Stimulated activated CD4-positive, alpha-beta T cell treated with anti-CD3 and anti-CD28 coated beads, TNF-alpha, amount 100 ng/mL, for 4 hours (primary cell): ENCODE measurements around the gene ECEL1.

Experiments
- DNase-seq, 3 experiments: peaks; one replicate each; pipeline ENCODE4 v3.0.0-alpha.2; 2020; ENCODE audit warnings: low read depth in 3 of 3

ECEL1 gene

DNA sequence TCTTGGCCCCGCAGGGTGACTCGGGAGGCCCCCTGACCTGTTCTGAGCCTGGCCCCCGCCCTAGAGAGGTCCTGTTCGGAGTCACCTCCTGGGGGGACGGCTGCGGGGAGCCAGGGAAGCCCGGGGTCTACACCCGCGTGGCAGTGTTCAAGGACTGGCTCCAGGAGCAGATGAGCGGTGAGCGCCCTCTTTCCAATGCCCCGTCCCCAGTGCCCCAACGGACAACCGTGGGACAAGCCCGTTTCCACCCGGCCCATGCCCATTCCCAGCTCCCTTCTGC is 35.7 kb upstream of the ECEL1 start:
- no peak for DNase-seq

DNA sequence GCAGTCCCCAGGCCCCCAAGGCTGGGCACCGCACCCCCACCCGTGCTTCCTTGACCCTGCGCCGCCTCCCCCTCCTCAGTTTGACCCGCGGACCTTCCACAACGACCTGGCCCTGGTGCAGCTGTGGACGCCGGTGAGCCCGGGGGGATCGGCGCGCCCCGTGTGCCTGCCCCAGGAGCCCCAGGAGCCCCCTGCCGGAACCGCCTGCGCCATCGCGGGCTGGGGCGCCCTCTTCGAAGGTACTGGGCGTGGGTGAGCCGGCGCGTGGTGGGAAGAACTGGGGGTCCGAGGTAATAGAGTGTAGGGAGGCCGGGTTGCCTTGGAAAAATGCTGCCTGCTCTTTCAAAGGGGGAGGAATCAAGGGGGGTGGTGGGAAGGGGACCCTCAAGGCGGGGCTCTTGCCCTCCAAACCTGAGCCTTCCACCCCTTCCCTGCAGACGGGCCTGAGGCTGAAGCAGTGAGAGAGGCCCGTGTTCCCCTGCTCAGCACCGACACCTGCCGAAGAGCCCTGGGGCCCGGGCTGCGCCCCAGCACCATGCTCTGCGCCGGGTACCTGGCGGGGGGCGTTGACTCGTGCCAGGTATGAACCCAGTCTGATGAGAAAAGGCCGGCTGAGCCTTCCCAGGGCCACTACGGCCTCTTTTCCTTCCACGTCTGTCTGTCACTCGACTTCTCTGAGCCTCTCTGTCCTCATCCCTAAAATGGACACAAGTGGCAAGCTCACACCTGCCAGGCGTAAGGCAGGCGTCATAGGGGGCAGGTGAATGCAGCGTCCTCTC is 35.2 kb upstream of the ECEL1 start:
- DNase-seq = no peak

DNA sequence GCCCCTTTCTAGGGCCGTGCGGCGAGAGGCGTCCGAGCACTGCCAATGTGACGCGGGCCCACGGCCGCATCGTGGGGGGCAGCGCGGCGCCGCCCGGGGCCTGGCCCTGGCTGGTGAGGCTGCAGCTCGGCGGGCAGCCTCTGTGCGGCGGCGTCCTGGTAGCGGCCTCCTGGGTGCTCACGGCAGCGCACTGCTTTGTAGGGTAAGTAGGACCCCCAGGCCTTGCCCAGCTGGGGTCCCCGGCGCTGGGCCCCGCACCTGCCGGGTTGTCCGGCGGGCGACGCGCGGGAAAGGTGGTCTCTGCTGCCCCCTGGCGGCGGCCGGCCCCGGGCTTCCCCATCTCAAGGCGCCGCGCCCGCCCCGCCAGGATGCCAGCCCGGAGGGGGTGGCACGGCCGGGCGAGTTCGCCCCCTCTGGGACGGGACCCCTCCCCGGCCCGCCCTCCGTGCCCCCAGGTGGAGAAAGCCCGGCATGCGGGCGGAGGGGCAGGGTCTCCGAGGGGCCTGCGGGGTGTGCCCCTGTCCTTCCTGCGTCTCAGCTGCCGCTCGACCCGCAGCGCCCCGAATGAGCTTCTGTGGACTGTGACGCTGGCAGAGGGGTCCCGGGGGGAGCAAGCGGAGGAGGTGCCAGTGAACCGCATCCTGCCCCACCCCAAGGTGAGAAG is 34.5 kb upstream of the ECEL1 start:
- DNase-seq = peak; percentile 41 to 72 (median 55)

DNA sequence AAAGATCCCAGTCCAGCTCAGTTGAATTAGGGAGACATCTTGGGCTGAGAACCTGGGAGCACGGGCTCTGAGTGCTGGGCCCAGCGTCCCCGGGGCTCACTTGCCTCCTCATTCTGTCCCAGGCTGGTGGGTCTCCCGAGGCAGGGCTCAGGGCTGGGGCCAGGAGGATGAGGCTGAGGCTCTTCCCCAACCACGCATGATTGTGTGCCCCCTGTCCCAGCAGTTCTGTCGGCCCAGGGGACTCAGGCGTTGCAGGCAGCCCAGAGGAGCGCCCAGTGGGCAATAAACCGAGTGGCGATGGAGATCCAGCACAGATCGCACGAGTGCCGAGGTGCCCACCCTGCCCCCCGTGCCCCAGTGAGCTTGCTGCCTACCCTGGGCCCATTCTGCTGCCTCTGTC is 33.5 kb upstream of the ECEL1 start:
- DNase-seq = no peak

DNA sequence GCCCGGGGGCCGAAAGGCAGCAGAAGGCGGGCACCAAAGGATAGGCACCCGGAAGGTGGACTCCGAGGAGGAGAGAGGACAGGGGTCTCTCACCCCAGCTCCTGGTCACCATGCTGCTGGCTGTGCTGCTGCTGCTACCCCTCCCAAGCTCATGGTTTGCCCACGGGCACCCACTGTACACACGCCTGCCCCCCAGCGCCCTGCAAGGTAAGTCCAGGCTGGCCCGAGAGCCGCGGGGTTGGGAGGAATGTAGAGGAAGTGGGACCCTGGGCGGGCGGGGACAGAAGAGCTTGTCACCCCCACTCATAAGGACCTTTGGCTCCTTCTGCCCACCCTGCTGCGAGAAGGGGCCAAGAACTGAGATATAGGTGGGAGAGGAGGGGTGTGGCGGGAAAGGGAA is 32.9 kb upstream of the ECEL1 start:
- no peak for DNase-seq

DNA sequence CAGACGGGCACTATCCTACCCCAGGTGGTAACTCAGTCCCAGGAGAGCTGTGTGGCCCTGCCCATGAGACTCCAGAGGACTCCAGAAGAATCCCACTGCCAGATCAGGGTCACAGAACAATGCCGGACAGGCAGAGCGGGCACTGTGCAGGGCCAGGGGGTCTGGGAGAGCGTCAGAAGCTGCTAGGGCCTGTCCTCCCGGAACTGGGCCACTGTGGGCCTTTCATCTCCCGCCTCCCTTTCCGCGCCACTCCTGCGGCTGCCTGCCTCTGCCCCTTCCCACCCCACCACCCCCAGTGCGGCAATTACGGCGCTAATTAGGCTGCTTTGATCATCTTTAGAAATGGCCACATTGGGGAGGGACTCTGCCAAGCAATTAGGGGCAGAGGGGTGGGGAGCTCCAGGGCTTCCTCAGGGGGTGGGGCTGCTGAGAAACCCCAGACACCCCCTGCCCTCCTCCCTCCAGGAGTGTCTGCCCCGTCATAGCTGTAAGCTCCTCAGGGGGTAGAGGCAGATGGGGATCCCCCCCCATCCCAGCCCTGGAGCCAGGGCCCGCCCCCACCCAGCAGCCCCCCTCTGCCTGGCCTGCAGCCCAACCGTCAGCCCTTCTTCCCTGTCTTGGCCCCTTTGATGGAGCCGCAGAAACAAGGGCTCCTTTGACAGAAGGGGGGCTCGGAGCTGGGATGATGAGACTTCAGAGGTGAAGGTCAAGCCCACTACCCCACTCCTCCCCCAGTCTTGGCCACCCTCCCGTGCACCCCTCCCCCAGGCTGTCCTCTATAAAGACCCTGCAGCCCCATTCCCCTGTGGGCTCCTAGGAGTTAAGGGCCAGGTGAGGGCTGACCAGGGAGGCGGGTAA is 32.2 kb upstream of the ECEL1 start, which contains the start of gene PRSS56:
PRSS56 (plus strand) TSS at position 808 of the 858 bp plus-strand sequence. CDS start 211 bp downstream, outside the sequence.
- no peak for DNase-seq

DNA sequence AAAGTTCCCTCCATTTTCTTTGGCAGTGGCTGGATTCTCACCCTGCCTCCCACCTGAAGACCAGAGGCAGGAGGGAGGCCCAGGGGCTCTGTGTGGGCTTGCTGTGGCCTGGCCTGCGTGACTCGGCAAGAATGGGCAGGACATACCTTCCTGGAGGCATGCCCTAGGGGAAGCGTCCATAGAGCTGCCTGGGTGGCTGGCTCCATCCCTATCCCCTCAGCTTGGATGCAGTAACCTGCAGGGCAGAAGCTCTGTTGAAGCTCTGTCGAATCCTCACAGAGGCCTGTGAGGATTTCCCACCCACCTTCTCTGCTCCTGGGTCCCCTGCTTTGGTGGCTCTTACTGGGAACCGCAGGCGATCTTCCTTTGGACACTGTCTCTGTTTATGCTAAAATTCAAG is 31.2 kb upstream of the ECEL1 start:
- no peak for DNase-seq

DNA sequence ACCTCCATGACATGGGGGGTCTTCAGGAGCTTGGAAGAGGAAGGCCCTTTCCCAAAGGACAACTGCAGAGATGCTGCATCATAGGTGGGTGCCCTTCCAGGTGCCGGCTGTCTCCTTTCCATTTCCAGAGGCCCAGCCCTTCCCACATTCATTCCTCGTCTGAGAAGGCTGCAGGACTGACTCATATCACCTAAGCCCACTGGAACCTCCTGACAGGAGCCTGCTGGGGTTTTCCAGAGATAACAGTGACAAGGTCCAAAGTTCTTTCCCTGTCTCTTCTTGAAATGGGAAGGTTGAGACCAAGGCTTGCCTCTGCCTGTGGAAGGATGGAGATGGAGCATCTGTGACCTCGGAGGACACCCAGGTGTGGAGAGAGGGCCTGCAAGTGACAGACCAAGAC is 28.9 kb upstream of the ECEL1 start:
- no peak for DNase-seq

DNA sequence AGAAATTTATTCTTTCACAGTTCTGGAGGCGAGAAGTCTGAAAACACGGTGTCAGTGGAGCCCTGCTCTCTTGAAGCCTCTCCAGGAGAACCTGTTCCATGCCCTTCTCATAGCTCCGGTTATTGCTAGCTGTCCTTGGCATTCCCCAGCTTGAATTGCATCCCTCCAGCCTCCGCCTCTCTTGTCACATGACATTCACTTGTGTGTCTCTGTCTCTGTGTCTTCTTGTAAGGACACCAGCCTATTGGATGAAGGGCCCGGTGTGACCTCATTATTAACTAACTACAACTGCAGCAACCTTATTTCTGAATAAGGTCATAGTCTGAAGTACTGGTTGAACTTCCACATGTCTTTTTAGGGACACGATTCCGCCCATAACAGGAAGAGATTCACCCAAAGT is 28.0 kb upstream of the ECEL1 start:
- no peak for DNase-seq

DNA sequence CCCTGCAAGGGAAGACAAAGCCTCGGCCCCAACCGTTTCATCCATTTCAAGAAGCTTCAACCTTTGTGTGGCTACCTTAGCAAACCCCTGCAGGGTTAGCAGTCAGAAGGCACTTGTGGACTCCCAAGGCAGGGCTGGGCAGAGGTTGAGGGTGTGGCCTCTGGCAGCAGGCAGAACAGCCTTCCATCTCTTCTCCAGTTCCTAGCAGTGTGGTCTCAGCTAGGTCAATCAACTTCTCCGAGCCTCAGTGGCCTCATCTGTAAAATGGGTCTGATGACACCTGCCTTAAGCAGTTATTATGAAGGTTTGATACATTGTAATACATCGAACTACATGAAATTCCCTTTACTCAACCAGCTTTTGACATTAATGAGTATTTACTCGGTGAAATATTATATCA is 25.7 kb upstream of the ECEL1 start:
- DNase-seq = no peak

DNA sequence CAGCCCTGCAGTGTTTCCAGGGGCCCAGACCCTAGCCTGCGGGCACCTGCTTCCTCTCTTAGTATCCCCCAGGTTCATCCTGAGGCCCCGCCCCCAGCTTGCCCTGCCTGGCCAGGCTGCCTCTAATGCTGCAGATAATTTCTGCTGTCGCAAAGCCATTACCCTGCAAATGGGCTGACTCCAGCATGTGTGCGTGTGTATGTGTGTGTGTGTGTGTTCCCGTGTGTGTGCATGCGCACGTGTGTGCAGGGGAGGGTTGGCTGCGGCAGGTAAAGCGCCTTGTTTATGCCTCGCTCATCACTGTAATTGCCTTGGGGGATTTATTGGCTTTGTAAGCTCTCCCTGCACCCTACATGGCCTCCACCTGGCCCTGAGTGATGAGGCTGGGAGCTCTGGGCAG is 25.0 kb upstream of the ECEL1 start:
- DNase-seq = no peak

DNA sequence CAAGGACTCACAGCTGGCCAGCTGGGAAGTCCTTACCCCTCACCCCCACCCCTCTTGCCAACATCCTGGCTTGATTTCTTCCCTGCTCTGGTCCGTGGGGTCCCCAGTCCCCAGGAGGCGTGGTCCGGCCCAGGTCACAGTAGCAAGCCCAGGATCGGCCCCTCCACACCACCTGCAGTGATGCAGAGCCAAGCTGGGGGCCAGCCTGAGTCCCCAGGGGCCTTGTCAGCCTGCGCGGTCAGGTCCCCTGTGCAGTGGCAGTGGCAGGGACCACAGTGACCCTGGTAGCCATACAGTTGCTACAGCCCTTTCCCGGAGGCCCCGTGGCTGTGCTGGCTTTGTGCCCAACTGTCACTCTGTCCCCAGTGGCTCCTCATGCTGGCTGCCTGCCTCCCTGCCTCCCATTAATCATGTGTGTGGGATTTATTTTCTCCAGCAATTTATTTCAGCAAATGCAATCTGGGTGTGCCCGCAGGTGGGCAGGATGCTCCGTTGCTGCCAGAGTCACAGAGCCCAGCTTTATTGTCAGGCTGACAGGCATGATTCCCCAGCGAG is 23.8 kb upstream of the ECEL1 start:
- DNase-seq = no peak

DNA sequence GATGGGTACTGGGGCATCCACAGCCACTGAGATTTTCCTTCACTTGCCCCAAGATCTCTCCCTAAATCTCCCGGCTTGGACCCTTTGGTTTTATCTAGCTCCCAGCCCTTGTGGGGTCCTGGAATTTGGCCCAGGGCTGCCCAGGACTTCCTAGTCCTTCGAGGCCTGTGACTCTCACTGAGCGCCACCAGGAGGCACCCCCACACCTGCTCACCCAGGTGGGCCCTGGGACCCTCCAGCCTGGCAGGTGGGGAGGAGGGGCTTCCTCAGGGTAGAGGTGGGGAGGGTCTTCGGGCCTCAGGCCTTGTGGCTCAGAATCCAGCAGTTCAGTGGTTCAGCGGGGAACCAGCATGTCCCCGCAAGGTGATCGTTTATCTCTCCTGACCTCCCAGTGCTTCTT is 20.6 kb upstream of the ECEL1 start:
- DNase-seq = no peak

DNA sequence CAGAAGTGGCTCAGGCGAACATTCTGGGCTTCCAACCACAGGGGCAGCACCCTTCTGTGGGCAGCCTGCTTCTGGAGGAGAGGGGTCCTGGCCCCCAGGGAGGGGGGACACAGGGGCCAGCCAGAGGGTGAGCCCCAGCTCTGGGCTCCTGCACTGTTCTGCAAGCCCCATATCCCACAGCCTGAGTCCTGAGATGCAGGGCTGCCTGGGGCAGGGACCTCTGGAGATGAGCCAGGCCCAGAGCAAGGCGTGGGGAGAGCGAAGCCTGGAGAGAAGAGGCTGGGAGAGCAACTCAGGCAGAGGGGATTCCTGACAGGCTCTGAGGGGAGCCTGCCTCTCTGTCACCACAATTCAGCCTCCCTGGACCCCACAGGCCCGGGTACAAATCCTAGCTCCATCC is 19.1 kb upstream of the ECEL1 start:
- DNase-seq = no peak

DNA sequence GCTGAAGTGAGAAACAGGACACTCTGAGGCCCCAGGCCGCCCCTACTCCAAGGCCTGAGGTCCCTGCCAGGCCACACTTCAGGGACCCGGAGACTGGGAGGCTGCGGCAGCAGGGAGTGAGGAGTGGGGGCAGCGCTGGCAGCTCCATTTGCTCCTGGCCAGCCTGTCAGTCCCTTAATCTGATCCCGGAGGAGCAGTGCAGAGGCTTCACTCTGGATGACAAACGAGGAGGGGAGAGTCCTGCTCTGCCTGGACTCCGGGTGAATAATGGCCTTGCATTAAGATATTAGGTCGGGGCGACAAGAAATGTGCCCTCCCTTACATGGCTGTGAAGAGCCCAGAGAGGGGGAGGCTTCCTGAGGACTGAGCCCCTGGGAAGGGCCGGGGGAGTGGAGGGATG is 18.2 kb upstream of the ECEL1 start:
- DNase-seq = no peak

DNA sequence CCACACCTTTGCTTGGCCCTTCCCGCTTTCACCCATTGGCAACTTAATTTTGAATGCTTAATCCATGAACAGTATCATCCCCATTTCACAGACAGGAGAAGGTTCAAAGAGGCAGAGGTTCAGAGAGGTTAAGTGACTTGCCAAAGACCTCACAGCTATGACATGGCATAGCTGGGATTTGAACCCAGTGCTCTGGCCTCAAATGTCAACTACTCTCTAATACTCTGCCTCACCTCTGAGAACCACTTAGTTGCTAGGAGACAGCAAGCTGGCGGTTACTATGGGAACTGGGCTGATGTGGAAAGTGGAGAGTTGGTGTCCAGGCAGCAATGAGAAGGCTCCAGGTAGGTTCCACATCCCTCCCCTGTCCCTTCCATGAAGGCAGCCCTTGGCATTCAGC is 16.8 kb upstream of the ECEL1 start:
- DNase-seq = no peak

DNA sequence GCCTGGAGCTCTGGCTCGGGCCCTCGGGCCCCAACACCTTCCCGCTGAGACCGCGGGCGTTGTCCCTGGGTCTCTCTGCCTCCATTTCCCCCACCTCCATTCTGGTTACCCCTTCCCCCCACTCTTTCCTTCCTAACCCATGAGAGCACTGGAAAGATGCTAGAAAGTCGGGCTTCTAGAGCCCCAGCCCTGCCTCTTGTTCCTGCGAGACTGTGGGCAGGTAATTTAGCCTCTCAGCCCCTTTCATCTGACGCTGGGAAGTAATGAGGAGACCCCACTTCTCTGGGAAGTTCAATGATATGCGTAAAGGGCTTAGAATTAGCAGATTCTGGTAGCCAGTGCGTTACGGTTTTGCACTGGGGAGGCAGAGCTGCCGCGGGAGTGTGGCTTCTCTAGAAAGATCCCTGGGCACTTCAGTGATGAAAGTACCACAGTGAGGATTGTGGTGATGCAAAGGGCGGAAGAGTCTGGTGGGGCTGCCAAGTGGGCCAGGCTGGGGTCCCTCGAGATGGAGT is 16.2 kb upstream of the ECEL1 start:
- no peak for DNase-seq

DNA sequence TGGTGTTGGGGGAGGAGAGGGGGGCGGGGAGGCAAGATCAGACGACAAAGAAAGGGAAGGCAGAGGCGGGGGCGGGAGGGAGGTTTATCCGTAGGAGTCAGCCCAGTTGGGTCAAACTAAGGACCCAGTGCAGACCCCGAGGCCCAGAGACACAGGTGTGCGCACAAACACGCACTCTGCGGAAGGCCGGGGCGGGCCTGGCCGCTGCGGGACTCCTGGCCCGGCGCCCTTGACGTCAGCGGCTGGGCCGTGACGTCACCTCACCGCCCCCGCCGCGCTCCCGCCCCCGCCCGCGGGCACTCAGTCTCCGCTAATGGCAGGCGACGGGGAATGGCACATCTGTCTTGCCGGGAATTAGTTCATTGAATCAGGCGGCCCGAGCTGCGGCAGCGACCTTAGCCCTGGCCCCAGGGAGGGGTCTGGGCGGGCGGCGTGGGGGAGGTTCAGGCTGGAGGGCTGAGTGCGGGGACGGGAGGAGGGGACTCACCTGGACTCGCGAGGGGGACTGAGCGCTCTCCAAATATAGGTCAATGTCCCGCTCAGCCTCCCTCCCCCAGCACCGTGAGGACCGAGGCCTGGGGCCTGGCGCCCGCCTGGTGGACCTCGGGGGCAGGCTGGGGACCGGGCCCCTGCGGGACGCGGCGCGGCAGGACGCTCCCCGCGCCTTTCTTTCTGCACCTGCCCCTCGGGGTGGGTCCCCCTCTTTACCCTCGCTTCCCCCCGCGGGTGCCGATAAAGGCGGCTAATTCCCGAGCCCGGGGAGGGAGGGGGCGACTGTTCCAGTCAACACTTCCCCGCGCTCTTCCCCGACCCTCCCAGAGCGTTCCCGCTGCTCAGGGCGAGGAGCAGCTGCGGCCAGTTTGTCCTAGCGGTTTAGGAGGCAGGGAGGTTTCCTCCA is 15.5 kb upstream of the ECEL1 start:
- DNase-seq = peak; percentile 12 to 47 (median 32)

DNA sequence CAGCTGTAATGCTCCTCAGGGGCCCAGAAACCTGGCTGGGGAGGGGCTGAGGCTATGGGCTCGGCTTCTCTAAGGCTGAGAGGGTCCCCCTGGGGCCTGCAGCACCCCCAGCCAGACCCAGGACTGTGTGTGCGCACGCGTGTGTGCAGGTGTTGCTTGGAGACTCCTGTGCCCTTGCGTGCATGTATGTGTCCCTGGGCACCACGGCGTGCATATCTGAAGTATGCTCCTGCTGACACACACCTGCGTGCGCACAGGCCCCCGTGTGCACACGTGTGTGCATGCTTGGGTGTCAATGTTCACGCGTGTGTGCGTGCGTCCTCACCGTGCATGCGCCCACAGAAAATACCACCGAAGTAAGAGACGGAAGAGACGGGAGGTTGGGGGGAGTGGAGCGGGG is 14.9 kb upstream of the ECEL1 start:
- no peak for DNase-seq

DNA sequence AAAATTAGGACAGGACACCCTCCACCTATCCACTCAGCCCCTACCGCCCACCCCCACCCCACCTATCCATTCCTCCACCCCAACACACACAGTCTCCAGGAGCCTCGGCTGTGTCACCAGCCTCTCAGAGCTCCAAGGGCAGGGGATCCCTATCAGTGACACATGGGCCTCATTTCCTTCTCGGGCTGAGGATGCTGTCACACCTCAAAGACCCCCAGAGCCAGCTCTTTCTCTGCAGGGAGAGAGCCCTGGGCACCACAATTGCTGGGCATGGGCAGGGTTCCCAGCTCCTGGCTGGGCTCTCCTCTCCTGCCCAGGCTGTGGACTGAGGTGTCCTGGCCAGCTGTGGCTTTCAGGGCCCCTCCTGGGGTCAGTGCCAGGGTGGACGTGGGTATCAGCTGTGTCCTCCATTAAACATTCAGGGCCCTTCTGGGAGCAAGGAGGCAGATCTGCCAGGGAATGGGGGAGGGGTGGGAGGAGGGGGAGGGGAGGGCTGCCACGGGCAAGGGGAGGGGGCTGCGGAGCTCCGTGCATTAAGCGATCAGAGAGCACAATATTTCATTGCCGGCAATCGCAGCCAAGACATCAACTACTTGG is 14.3 kb upstream of the ECEL1 start:
- no peak for DNase-seq

DNA sequence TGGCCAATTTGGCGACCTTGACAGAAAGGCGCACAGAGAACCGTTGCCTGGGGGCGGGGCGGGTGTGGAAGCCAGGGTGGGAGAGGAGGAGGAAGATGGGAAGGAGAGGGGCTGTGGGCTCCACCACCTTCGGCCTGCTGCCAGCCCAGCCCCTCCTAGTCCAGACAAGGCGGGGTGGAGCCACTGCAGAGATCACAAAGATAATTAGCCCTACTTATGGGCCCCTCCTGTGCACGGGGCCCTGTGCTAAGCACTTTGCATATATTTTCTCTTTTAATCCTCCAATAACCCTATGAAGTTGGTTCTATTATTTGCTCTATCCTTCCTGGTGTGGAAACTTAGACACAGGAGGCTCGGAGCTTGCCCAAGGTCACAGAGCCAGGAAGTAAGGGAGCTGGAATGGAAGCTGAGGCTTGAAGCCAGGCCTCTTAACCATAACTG is 13.7 kb upstream of the ECEL1 start:
- DNase-seq = no peak
